HUES64 (cell line): ENCODE measurements around the gene GABRE.
"Not testable (repeated sequence)": the region's sequence is repeated elsewhere in the genome, so short reads cannot be mapped to it uniquely, and the experiment has no call there.

Experiments used
- H3K27ac ChIP-seq: 2 replicates; pipeline ENCODE4 v1.7.0; 2013; ENCODE audit warnings: low read depth, low read length, inconsistent platforms
- H3K27me3 ChIP-seq: 2 replicates; pipeline ENCODE4 v1.6.1; 2013; ENCODE audit warnings: mild to moderate bottlenecking, low read length; ENCODE audit not compliant: insufficient read depth
- H3K36me3 ChIP-seq: 2 replicates; pipeline ENCODE4 v1.6.1; 2013; ENCODE audit warnings: mild to moderate bottlenecking, low read length; ENCODE audit not compliant: insufficient read depth
- H3K4me1 ChIP-seq: 2 replicates; pipeline ENCODE4 v1.6.1; 2013; ENCODE audit warnings: mild to moderate bottlenecking, low read length, moderate library complexity; ENCODE audit not compliant: insufficient read depth
- H3K4me3 ChIP-seq: 2 replicates; pipeline ENCODE4 v1.5.1; 2013; ENCODE audit warnings: mild to moderate bottlenecking, low read length, moderate library complexity
- H3K9ac ChIP-seq: 2 replicates; pipeline ENCODE4 v1.6.1; 2013; ENCODE audit warnings: mild to moderate bottlenecking, low read depth, low read length
- H3K9me3 ChIP-seq: 2 replicates; pipeline ENCODE4 v1.6.1; 2013; ENCODE audit warnings: low read depth, low read length; ENCODE audit not compliant: insufficient read depth
- WGBS: fragments of 150-250, 120-280 bp; methylation state at CpG from one replicate; pipeline ENCODE4 v1.1.7; 2013; ENCODE audit warnings: missing lambda C conversion rate; 5-methylcytosine and 5-hydroxymethylcytosine counted together

GABRE gene

DNA sequence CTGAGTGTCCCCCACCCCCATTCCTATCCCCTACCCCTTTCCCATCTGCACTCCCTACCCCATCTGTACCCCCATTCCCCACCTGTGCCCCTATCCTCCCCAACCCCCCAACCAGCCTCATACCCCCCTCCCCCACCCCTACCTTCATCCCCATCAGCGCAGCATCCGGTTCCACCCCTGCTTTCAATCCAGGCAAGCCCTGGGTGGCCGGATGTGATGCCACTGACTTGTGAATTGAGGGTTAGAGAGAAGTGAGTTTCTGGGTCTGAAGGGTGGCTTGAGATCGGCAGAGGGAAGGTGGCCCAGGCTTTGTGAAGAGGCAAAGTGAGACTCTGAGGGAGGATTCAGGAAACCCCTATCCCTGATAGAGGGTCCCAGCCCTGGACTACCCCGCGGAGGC, 53.9 kb downstream of the GABRE start:
- Histone ChIP-seq H3K27ac (no peak overlapping the region), H3K4me1 (no peaks in the 10 kb centered on the region), H3K9ac (no peak overlapping the region), H3K36me3 (no peaks in the 10 kb centered on the region), H3K9me3 (no peaks in the 10 kb centered on the region), H3K4me3 (no peak overlapping the region), H3K27me3 (no peaks in the 10 kb centered on the region)
- WGBS = 87% methylated on average over 4 of the region's 6 CpGs

DNA sequence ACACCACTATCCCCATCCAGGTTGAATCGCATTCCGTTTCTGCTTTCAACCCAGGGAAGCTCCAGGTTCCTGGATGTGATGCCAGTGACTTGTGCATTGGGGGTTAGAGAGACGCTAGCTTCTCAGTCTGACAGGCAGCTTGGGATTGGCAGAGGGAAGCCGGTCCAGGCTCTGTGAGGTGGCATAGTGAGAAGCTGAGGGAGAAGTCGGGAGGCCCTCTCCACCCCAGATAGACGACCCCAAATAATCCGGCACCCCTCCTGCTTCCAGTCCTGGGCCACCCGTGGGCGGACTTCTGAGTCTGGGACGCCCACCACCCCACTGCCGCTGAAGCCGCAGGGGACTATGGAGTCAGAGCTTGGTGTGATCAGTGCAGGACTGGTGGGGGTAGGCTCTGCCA, 54.4 kb downstream of the GABRE start:
- Histone ChIP-seq H3K27me3 (no peaks in the 10 kb centered on the region), H3K9ac (no peak overlapping the region), H3K27ac (no peak overlapping the region), H3K4me3 (no peak overlapping the region), H3K36me3 (no peaks in the 10 kb centered on the region), H3K4me1 (no peaks in the 10 kb centered on the region), H3K9me3 (no peaks in the 10 kb centered on the region)
- WGBS = 93% methylated on average over 9 of the region's 12 CpGs

DNA sequence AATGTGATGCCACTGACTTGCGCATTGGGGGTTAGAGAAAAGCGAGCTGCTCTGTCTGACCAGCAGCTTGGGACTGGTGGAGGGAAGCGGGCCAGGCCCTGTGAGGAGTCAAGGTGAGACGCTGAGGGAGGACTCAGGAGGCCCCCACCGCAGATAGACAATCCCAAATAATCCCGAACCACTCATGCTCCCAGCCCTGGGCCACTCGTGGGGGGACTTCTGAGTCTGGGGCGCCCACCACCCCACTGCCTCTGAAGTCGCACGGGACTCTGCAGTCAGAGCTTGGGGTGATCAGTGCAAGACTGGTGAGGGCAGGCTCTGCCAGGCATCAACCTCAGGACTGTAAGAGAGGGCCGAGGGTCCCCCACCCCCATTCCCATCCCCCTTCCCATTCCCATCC, 54.9 kb downstream of the GABRE start:
- no peaks in the 10 kb centered on the region for H3K36me3 ChIP-seq
- H3K27ac ChIP-seq = no peak overlapping the region
- H3K9ac ChIP-seq = no peak overlapping the region
- no peak overlapping the region for H3K4me3 ChIP-seq
- 95% methylated on average over 9 of the region's 11 CpGs for WGBS
- H3K27me3 ChIP-seq = no peaks in the 10 kb centered on the region
- no peaks in the 10 kb centered on the region for H3K9me3 ChIP-seq
- no peaks in the 10 kb centered on the region for H3K4me1 ChIP-seq

DNA sequence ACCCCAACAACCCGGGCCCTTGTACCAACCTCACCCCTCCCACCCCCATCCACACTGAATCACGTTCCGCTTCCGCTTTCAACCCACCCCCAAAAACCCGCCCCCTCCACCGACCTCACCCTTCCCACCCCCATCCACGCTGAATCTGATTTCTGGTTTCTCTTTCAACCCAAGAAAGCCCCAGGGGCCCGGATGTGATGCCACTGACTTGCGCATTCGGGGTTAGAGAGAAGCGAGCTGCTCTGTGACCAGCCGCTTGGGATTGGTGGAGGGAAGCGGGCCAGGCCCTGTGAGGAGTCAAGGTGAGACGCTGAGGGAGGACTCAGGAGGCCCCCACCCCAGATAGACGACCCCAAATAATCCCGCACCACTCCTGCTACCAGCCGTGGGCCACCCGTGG, 55.7 kb downstream of the GABRE start:
- not testable (repeated sequence) for H3K4me1 ChIP-seq, H3K9me3 ChIP-seq, H3K9ac ChIP-seq, H3K27me3 ChIP-seq, H3K27ac ChIP-seq, H3K4me3 ChIP-seq, H3K36me3 ChIP-seq
- WGBS = 98% methylated on average over 7 of the region's 18 CpGs

DNA sequence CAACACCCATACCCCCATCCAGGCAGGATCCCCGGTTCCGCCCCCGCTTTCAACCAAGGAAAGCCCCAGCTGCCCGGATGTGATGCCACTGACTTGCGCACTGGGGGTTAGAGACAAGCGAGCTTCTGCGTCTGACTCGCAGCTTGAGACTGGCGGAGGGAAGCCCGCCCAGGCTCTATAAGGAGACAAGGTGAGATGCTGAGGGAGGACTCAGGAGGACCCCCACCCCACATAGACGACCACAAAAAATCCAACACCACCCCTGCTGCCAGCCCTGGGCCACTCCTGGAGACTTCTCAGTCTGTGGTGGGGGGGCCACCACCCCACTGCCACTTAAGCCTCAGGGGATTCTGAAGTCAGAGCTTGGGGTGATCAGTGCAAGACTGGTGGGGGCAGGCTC, 61.7 kb downstream of the GABRE start, which contains the start of gene MAGEA4:
Gene MAGEA4 (plus strand): TSS at position 110 of the 400 bp plus-strand sequence. CDS start 10,776 bp downstream, outside the sequence.
- Histone ChIP-seq H3K36me3 (no peaks in the 10 kb centered on the region), H3K27me3 (no peaks in the 10 kb centered on the region), H3K9ac (no peak within 1 kb of the TSS), H3K27ac (no peak within 1 kb of the TSS), H3K4me3 (no peak within 1 kb of the TSS), H3K9me3 (no peaks in the 10 kb centered on the region), H3K4me1 (no peaks in the 10 kb centered on the region)
- 93% methylated on average over 5 of the region's 11 CpGs for WGBS

DNA sequence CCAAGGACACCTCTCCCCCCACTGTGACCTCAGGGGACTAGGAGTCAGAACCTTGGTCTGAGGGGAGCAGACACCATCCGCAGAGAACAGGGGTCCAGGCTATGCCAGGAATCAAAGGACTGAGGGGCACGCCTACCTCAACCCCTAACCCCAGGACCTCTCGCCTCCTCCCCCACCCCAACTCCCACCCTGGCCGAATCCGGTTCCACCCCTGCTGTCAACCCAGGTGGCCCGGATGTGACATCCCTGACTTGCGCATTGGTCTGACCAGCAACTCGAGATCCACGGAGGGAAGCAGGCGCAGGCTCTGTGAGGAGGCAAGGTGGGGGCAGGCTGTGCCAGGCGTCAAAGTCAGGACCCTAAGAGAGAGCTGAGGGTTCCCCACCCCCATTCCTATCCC, 62.3 kb downstream of the GABRE start:
- no peak overlapping the region for H3K9ac ChIP-seq
- H3K27me3 ChIP-seq = no peaks in the 10 kb centered on the region
- H3K4me3 ChIP-seq = no peak overlapping the region
- WGBS = 88% methylated on average over 10 of the region's 11 CpGs
- H3K9me3 ChIP-seq = no peaks in the 10 kb centered on the region
- H3K36me3 ChIP-seq = no peaks in the 10 kb centered on the region
- H3K4me1 ChIP-seq = no peaks in the 10 kb centered on the region
- no peak overlapping the region for H3K27ac ChIP-seq

- Histone ChIP-seq H3K4me3 (no peak overlapping the region), H3K4me1 (no peaks in the 10 kb centered on the region), H3K27ac (no peak overlapping the region), H3K9ac (no peak overlapping the region), H3K9me3 (no peaks in the 10 kb centered on the region), H3K27me3 (no peaks in the 10 kb centered on the region), H3K36me3 (no peaks in the 10 kb centered on the region)
- WGBS = 95% methylated on average over 12 of the region's 12 CpGs
Observed at GRCh38 chrX:151904989-151905388, 69.5 kb downstream of the GABRE start.
